Measurements from ENCODE around the gene CBR3. TPM values are rescaled to one million over a fixed set of nuclear protein-coding genes. Genes with fewer than 3 reads are reported as not detected.
A peak's percentile ranks its signal among the peaks of the same experiment; 100 is the strongest.
"Not testable (repeated sequence)": the region's sequence is repeated elsewhere in the genome, so short reads cannot be mapped to it uniquely, and the experiment has no call there.

Gene CBR3
- total RNA-seq, 1 donor from 2014 or later, result 2.0 TPM

- Histone ChIP-seq H3K4me3 (no peak overlapping the region), H3K36me3 (no peaks in the 10 kb centered on the region), H3K27ac (replicated peaks) (no peak overlapping the region), H3K9me3 (replicated peaks) (no peaks in the 10 kb centered on the region), H3K27me3 (ENCODE audit: low read depth) (no peaks in the 10 kb centered on the region), H3K4me1 (peaks cover 23% of the 10 kb centered on the region)
- TF ChIP-seq, protein P1, sequence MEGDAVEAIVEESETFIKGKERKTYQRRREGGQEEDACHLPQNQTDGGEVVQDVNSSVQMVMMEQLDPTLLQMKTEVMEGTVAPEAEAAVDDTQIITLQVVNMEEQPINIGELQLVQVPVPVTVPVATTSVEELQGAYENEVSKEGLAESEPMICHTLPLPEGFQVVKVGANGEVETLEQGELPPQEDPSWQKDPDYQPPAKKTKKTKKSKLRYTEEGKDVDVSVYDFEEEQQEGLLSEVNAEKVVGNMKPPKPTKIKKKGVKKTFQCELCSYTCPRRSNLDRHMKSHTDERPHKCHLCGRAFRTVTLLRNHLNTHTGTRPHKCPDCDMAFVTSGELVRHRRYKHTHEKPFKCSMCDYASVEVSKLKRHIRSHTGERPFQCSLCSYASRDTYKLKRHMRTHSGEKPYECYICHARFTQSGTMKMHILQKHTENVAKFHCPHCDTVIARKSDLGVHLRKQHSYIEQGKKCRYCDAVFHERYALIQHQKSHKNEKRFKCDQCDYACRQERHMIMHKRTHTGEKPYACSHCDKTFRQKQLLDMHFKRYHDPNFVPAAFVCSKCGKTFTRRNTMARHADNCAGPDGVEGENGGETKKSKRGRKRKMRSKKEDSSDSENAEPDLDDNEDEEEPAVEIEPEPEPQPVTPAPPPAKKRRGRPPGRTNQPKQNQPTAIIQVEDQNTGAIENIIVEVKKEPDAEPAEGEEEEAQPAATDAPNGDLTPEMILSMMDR (IDR thresholded peaks at IDR 0.05; ENCODE audit: borderline replicate concordance), result no peak
- intact Hi-C loops (cut with micrococcal nuclease), result no loop called here
- DNase-seq, result no peak
Measured at GRCh38 chr21:36127250-36127904, 7.5 kb upstream of the CBR3 start.

- Histone ChIP-seq H3K9me3 (replicated peaks) (no peaks in the 10 kb centered on the region), H3K27ac (replicated peaks) (no peak overlapping the region), H3K4me3 (no peak overlapping the region), H3K36me3 (peaks cover 4% of the 10 kb centered on the region), H3K27me3 (ENCODE audit: low read depth) (no peaks in the 10 kb centered on the region), H3K4me1 (peaks cover 23% of the 10 kb centered on the region)
- TF ChIP-seq, protein P1 (IDR thresholded peaks at IDR 0.05; ENCODE audit: borderline replicate concordance), result no peak
- intact Hi-C loops (cut with micrococcal nuclease), result no loop called here
- no peak for DNase-seq
Measured at GRCh38 chr21:36127977-36128376, 6.9 kb upstream of the CBR3 start.

DNA sequence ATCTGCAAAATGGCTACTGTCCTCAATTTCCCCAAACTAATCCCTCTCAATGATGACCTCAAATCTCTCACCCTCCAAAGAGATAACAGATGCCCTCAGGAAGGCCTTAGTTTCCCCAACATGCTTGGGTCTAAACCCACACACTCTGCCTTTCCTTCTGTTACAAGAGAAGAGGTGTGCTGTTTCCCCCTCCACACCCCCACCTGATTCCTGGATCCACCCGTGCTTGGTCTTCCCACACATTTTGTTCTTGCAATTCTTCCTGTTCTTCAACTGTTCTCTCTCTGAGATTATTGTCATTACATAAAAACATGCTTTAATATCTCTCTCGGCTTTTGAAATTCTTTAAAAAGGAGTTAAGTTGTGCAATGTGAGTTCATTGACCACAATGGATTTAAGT is 5.7 kb upstream of the CBR3 start:
- peaks cover 4% of the 10 kb centered on the region for H3K36me3 ChIP-seq
- no peaks in the 10 kb centered on the region for H3K9me3 ChIP-seq (replicated peaks)
- intact Hi-C loops (cut with micrococcal nuclease), result no loop called here
- peaks cover 26% of the 10 kb centered on the region for H3K4me1 ChIP-seq
- TF ChIP-seq, protein P1 (IDR thresholded peaks at IDR 0.05; ENCODE audit: borderline replicate concordance), result no peak
- no peak for DNase-seq
- H3K27ac ChIP-seq (replicated peaks), result no peak overlapping the region
- no peaks in the 10 kb centered on the region for H3K27me3 ChIP-seq (ENCODE audit: low read depth)
- no peak overlapping the region for H3K4me3 ChIP-seq

DNA sequence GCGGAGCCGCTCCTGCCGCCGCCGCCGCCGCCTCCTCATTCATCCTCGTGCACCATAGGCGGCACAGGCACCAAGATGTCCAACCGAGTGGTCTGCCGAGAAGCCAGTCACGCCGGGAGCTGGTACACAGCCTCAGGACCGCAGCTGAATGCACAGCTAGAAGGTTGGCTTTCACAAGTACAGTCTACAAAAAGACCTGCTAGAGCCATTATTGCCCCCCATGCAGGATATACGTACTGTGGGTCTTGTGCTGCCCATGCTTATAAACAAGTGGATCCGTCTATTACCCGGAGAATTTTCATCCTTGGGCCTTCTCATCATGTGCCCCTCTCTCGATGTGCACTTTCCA is 4.5 kb upstream of the CBR3 start:
- H3K9me3 ChIP-seq (replicated peaks); H3K27me3 ChIP-seq (ENCODE audit: low read depth); H3K27ac ChIP-seq (replicated peaks); H3K36me3 ChIP-seq; DNase-seq; intact Hi-C loops (cut with micrococcal nuclease): not testable (repeated sequence)
- H3K4me3 ChIP-seq, result peak overlapping the region; percentile 70
- H3K4me1 ChIP-seq, result peaks cover 36% of the 10 kb centered on the region

- H3K27me3 ChIP-seq (ENCODE audit: low read depth); H3K9me3 ChIP-seq (replicated peaks); H3K36me3 ChIP-seq; DNase-seq; intact Hi-C loops (cut with micrococcal nuclease); H3K27ac ChIP-seq (replicated peaks): not testable (repeated sequence)
- H3K4me1 ChIP-seq, result peaks cover 37% of the 10 kb centered on the region
- peak overlapping the region; percentile 70 for H3K4me3 ChIP-seq
Measured at GRCh38 chr21:36130839-36131238, 4.0 kb upstream of the CBR3 start.

DNA sequence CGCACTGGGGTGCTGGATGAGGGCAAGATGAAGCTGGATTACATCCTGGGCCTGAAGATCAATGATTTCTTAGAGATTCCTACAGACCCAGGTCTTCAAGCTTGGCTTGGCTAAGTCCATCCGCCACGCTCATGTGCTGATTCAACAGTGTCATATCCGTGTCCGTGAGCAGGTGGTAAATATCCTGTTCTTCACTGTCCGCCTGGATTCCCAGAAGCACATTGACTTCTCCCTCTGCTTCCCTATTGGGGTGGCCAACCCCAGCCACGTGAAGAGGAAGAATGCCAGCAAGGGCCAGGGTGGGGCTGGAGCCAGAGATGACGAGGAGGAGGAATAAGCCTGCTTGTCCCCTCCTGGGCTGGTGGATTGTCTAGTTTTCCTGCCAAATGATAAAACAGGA is 2.2 kb upstream of the CBR3 start:
- Histone ChIP-seq H3K4me3 (no peak overlapping the region), H3K9me3 (replicated peaks) (no peaks in the 10 kb centered on the region), H3K36me3 (peaks cover 4% of the 10 kb centered on the region), H3K27ac (replicated peaks) (no peak overlapping the region), H3K27me3 (ENCODE audit: low read depth) (no peaks in the 10 kb centered on the region), H3K4me1 (peaks cover 48% of the 10 kb centered on the region)
- TF ChIP-seq, protein P1 (IDR thresholded peaks at IDR 0.05; ENCODE audit: borderline replicate concordance), result no peak
- peak; percentile 34 for DNase-seq
- intact Hi-C loops (cut with micrococcal nuclease), result no loop called here

All from left ventricle myocardium inferior (tissue), 1 donor.